Smooth muscle cell (in vitro differentiated cells): ENCODE data around the gene DTX3L. TPM values are rescaled to one million over a fixed set of nuclear protein-coding genes. Genes with fewer than 3 reads are reported as not detected.
"Not testable (repeated sequence)": the region's sequence is repeated elsewhere in the genome, so short reads cannot be mapped to it uniquely, and the experiment has no call there.

Experiments
- DNase-seq: peaks from one replicate; lab custom pipeline; 2025; ENCODE audit not compliant: unreplicated experiment; lab: John Stamatoyannopoulos, UW
- H2AFZ ChIP-seq: fragments of 200-600 bp; sonication (generic); 2 replicates; pipeline ENCODE4 v1.6.0; 2016; ENCODE audit warnings: antibody characterized with exemption, low read depth, mild to moderate bottlenecking
- H3F3A ChIP-seq: fragments of 200-600 bp; sonication (generic); 2 replicates; pipeline ENCODE4 v1.6.0; 2017; ENCODE audit warnings: antibody characterized with exemption, low read depth
- H3K27ac ChIP-seq: fragments of 200-600 bp; sonication (generic); 2 replicates; pipeline ENCODE4 v1.5.1; 2016; ENCODE audit warnings: low read depth, mild to moderate bottlenecking
- H3K27me3 ChIP-seq: fragments of 200-600 bp; sonication (generic); 2 replicates; pipeline ENCODE4 v1.6.1; 2016; ENCODE audit warnings: low read depth, mild to moderate bottlenecking
- H3K36me3 ChIP-seq: fragments of 200-600 bp; sonication (generic); 2 replicates; pipeline ENCODE4 v1.5.1; 2016; ENCODE audit warnings: low read depth
- H3K4me1 ChIP-seq: fragments of 200-600 bp; sonication (generic); 2 replicates; pipeline ENCODE4 v1.5.1; 2016; ENCODE audit warnings: low read depth
- H3K4me2 ChIP-seq: fragments of 200-600 bp; sonication (generic); 2 replicates; pipeline ENCODE4 v1.6.0; 2016; ENCODE audit warnings: mild to moderate bottlenecking
- H3K4me3 ChIP-seq: fragments of 200-600 bp; sonication (generic); 2 replicates; pipeline ENCODE4 v1.5.1; 2016; ENCODE audit warnings: mild to moderate bottlenecking
- H3K79me2 ChIP-seq: fragments of 200-600 bp; sonication (generic); 2 replicates; pipeline ENCODE4 v1.6.0; 2016; ENCODE audit warnings: low read depth, mild to moderate bottlenecking
- H3K9ac ChIP-seq: fragments of 200-600 bp; sonication (generic); 2 replicates; pipeline ENCODE4 v1.6.0; 2016; ENCODE audit warnings: low read depth
- H3K9me3 ChIP-seq: fragments of 200-600 bp; sonication (generic); replicated peaks from 2 replicates; pipeline ENCODE4 v1.5.1; 2016; ENCODE audit warnings: low read depth
- H4K20me1 ChIP-seq: fragments of 200-600 bp; sonication (generic); 2 replicates; pipeline ENCODE4 v1.6.0; 2016; ENCODE audit warnings: low read depth
- WGBS: methylation state at CpG from one replicate; pipeline ENCODE4 v1.1.7; 2016; ENCODE audit warnings: low lambda C conversion rate; 5-methylcytosine and 5-hydroxymethylcytosine counted together
- polyA plus RNA-seq: library from polyadenylated mRNA; unstranded; fragments of >200 nt; fragmentation: Nextera tagmentation; extraction: Ambion mirVana; gene quantifications from 2 replicates; pipeline ENCODE4 v1.2.1, GENCODE V29; 2016
- total RNA-seq: library from RNA; depleted of rRNA; stranded (reverse); fragments of >200 nt; gene quantifications from 2 replicates; pipeline ENCODE4 v1.2.3, GENCODE V29; 2014
- TF ChIP-seq, protein P1 (sequence below): fragments of 200-600 bp; sonication (generic); IDR thresholded peaks from 2 replicates; pipeline ENCODE4 v1.5.1; 2017; ENCODE audit warnings: borderline replicate concordance, mild to moderate bottlenecking, antibody characterized with exemption; ENCODE audit not compliant: insufficient read depth, poor library complexity, severe bottlenecking

The DTX3L gene
- total and polyA plus RNA-seq, 2 experiments from 2014 or later, result 2.2 to 6.4 TPM

DNA sequence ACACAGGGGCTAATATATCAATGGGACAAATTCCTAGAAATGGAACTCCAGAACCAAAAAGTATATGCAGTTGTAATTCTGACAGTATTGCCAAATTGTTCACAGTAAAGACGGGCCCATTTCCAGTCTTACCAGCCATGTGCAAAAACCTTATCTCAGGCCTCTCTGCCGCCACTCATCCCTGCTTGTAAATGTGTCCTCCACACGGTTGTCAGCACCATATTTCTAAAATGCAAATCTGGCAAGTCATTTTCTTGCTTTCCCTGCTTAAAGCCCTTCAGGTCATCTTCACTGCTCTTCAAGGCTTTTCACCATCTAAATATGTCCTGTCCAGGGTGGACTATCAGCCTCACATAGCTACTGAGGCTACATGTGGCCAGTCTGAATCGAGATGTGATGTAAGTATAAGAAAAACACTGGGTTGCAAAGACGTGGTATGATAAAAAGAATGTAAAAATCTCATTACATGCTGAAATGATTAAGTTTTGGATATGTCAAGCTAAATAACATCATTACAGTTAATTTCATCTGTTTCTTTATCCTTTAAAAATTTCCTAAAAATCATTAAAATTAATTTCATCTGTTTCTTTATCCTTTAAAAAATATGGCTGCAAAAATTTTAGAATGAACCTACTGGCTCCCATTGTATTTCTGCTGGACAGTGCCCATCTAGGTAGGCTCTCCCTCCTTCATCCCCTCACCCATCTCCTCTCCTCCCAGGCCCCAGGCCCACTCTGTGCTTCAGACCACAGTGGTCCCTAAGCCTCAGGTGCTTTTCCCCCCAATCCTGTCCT lies 1.0 kb upstream of the DTX3L start:
- no peaks in the 10 kb centered on the region for H3K79me2 ChIP-seq
- no peak for DNase-seq
- TF ChIP-seq, protein P1, sequence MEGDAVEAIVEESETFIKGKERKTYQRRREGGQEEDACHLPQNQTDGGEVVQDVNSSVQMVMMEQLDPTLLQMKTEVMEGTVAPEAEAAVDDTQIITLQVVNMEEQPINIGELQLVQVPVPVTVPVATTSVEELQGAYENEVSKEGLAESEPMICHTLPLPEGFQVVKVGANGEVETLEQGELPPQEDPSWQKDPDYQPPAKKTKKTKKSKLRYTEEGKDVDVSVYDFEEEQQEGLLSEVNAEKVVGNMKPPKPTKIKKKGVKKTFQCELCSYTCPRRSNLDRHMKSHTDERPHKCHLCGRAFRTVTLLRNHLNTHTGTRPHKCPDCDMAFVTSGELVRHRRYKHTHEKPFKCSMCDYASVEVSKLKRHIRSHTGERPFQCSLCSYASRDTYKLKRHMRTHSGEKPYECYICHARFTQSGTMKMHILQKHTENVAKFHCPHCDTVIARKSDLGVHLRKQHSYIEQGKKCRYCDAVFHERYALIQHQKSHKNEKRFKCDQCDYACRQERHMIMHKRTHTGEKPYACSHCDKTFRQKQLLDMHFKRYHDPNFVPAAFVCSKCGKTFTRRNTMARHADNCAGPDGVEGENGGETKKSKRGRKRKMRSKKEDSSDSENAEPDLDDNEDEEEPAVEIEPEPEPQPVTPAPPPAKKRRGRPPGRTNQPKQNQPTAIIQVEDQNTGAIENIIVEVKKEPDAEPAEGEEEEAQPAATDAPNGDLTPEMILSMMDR, result no peak

DNA sequence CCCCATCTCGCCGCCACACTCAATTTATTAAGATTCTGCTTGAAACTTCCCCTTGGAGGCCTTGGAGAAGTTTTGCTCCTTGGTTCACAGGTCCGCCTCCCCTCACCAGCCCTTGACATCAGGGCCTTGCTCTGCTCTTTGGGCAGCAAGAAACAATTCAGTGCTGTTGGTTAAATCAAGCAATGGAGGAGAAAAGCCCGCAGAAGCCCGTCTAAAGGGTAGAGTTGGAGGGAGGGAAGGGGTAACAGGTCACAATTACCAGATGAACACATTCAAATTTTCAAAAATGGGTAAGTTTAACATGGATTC lies 467 bp upstream of the DTX3L start:
- Histone ChIP-seq H3K27ac (peak overlapping the region; percentile 33), H3K4me2 (peak overlapping the region; percentile 84), H3K4me3 (peak overlapping the region; percentile 73), H3F3A (no peaks in the 10 kb centered on the region), H4K20me1 (no peaks in the 10 kb centered on the region), H3K27me3 (no peaks in the 10 kb centered on the region), H3K4me1 (peaks cover 5% of the 10 kb centered on the region), H3K36me3 (no peaks in the 10 kb centered on the region), H3K79me2 (no peaks in the 10 kb centered on the region), H3K9me3 (no peaks in the 10 kb centered on the region), H2AFZ (peak overlapping the region; percentile 86), H3K9ac (peak overlapping the region; percentile 78)
- DNase-seq, result no peak
- TF ChIP-seq, protein P1, result no peak
- WGBS, result 73% methylated on average over 5 of the region's 5 CpGs

More for the DNA sequence above, 1.0 kb upstream of the DTX3L start:
- 47% methylated on average over 5 of the region's 5 CpGs for WGBS
- H3K27me3 ChIP-seq, result no peaks in the 10 kb centered on the region
- no peaks in the 10 kb centered on the region for H4K20me1 ChIP-seq
- no peak overlapping the region for H3K9ac ChIP-seq
- H3K27ac ChIP-seq, result no peak overlapping the region
- H3K4me1 ChIP-seq, result peaks cover 5% of the 10 kb centered on the region
- H3K9me3 ChIP-seq, result no peaks in the 10 kb centered on the region
- no peaks in the 10 kb centered on the region for H3K36me3 ChIP-seq
- peak overlapping the region; percentile 84 for H3K4me2 ChIP-seq
- peak overlapping the region; percentile 86 for H2AFZ ChIP-seq
- no peaks in the 10 kb centered on the region for H3F3A ChIP-seq
- H3K4me3 ChIP-seq, result peak overlapping the region; percentile 73

DNA sequence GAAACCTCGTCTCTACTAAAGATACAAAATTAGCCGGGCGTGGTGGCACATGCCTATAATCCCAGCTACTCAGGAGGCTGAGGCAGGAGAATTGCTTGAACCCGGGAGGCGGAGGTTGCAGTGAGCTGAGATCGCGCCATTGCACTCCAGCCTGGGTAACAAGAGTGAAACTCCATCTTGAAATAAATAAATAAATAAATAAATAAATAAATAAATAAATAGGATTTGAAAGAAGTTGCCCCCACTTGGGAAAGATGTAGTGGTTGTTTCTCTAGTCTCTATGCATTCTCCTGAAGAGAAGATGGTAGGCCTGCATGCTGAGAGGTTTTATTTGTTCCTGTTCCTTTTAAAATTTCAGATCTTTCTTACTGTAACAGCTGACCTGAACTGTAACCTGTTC lies 4.0 kb downstream of the DTX3L start:
- not testable (repeated sequence) for DNase-seq, H3K27me3 ChIP-seq, H3K4me1 ChIP-seq, H3K9me3 ChIP-seq, H4K20me1 ChIP-seq, H3K79me2 ChIP-seq, H3K36me3 ChIP-seq, H3K4me3 ChIP-seq, H3K4me2 ChIP-seq, H3K9ac ChIP-seq, H3F3A ChIP-seq, H2AFZ ChIP-seq, H3K27ac ChIP-seq
- 98% methylated on average over 7 of the region's 7 CpGs for WGBS

DNA sequence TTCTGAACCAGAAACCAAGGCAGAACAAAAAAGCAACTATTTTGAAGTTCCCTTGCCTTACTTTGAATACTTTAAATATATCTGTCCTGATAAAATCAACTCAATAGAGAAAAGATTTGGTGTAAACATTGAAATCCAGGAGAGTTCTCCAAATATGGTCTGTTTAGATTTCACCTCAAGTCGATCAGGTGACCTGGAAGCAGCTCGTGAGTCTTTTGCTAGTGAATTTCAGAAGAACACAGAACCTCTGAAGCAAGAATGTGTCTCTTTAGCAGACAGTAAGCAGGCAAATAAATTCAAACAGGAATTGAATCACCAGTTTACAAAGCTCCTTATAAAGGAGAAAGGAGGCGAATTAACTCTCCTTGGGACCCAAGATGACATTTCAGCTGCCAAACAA lies 4.6 kb downstream of the DTX3L start:
- H3K4me2 ChIP-seq, result no peak overlapping the region
- no peaks in the 10 kb centered on the region for H3K36me3 ChIP-seq

More for the DNA sequence above, 4.6 kb downstream of the DTX3L start:
- Histone ChIP-seq H2AFZ (no peak overlapping the region), H3K9ac (no peak overlapping the region), H3K4me1 (peaks cover 2% of the 10 kb centered on the region), H3K4me3 (no peak overlapping the region), H3F3A (no peaks in the 10 kb centered on the region), H4K20me1 (no peaks in the 10 kb centered on the region), H3K79me2 (no peaks in the 10 kb centered on the region), H3K9me3 (no peaks in the 10 kb centered on the region), H3K27me3 (no peaks in the 10 kb centered on the region), H3K27ac (no peak overlapping the region)
- WGBS, result 76% methylated on average over 3 of the region's 3 CpGs
- TF ChIP-seq, protein P1, result no peak
- DNase-seq, result no peak
